KMS-11 (cell line): ENCODE results near the gene NTM.

ENCODE experiments used
- H2AFZ ChIP-seq: fragments of 200-600 bp; sonication (generic); 2 replicates; pipeline ENCODE4 v1.6.1; 2016; ENCODE audit warnings: antibody characterized with exemption, mixed run types, low read depth
- H3K27ac ChIP-seq: fragments of 200-600 bp; sonication (generic); 2 replicates; pipeline ENCODE4 v1.6.1; 2016; ENCODE audit warnings: mild to moderate bottlenecking, mixed run types
- H3K27me3 ChIP-seq: fragments of 200-600 bp; sonication (generic); 2 replicates; pipeline ENCODE4 v1.6.1; 2017; ENCODE audit warnings: mild to moderate bottlenecking, low read depth, mixed run types, moderate library complexity; ENCODE audit not compliant: insufficient read depth
- H3K36me3 ChIP-seq: fragments of 200-600 bp; sonication (generic); 2 replicates; pipeline ENCODE4 v1.6.1; 2017; ENCODE audit warnings: mild to moderate bottlenecking, mixed run types; ENCODE audit not compliant: insufficient read depth
- H3K4me1 ChIP-seq: fragments of 200-600 bp; sonication (generic); 2 replicates; pipeline ENCODE4 v1.6.1; 2016; ENCODE audit warnings: mild to moderate bottlenecking, low read depth, mixed run types; ENCODE audit not compliant: poor library complexity, severe bottlenecking
- H3K4me2 ChIP-seq: fragments of 200-600 bp; sonication (generic); 2 replicates; pipeline ENCODE4 v1.7.0; 2016; ENCODE audit warnings: mild to moderate bottlenecking, mixed run types
- H3K4me3 ChIP-seq: fragments of 200-600 bp; sonication (generic); IDR thresholded peaks from 2 replicates; pipeline ENCODE4 v1.6.1; 2017; ENCODE audit warnings: low read depth, low read length, mixed read lengths; ENCODE audit not compliant: insufficient read depth
- H3K79me2 ChIP-seq: fragments of 200-600 bp; sonication (generic); 2 replicates; pipeline ENCODE4 v1.6.1; 2016; ENCODE audit warnings: low read depth, mixed run types; ENCODE audit not compliant: insufficient read depth
- H3K9ac ChIP-seq: fragments of 200-600 bp; sonication (generic); 2 replicates; pipeline ENCODE4 v1.6.1; 2016; ENCODE audit warnings: mild to moderate bottlenecking, mixed run types
- H4K20me1 ChIP-seq: fragments of 200-600 bp; sonication (generic); 2 replicates; pipeline ENCODE4 v1.6.1; 2016; ENCODE audit warnings: mild to moderate bottlenecking, mixed run types; ENCODE audit not compliant: insufficient read depth
- TF ChIP-seq, protein P1 (sequence below): fragments of 200-600 bp; sonication (generic); conservative IDR thresholded peaks from 2 replicates; pipeline ENCODE4 v1.6.1; 2017; ENCODE audit warnings: low read depth, mild to moderate bottlenecking, antibody characterized with exemption, low read length, moderate library complexity, mixed read lengths

NTM gene

DNA sequence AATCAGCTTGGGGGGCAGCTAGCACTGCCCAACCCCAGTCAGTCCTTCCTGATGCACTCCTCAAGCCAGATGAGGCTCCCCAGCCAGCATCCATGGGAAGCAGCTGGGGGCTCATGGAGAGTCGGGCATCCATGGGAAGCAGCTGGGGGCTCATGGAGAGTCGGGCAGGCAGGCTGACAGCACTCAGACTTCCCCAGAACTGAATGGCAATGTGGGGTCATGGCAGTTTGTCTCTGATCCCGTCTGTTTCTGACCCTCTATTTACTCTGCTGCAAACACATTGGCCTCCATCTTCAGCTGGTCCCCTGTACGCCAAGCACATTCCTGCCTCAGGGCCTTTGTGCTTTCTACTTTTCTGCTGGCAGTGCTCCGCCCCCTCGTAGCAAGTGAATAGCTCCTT is 314.8 kb downstream of the NTM start:
- Histone ChIP-seq H3K4me2 (no peak overlapping the region), H4K20me1 (no peaks in the 10 kb centered on the region), H2AFZ (no peak overlapping the region), H3K36me3 (no peaks in the 10 kb centered on the region), H3K27me3 (no peaks in the 10 kb centered on the region), H3K79me2 (no peaks in the 10 kb centered on the region), H3K4me1 (no peaks in the 10 kb centered on the region), H3K27ac (no peak overlapping the region), H3K4me3 (no peak overlapping the region), H3K9ac (no peak overlapping the region)
- TF ChIP-seq, protein P1, sequence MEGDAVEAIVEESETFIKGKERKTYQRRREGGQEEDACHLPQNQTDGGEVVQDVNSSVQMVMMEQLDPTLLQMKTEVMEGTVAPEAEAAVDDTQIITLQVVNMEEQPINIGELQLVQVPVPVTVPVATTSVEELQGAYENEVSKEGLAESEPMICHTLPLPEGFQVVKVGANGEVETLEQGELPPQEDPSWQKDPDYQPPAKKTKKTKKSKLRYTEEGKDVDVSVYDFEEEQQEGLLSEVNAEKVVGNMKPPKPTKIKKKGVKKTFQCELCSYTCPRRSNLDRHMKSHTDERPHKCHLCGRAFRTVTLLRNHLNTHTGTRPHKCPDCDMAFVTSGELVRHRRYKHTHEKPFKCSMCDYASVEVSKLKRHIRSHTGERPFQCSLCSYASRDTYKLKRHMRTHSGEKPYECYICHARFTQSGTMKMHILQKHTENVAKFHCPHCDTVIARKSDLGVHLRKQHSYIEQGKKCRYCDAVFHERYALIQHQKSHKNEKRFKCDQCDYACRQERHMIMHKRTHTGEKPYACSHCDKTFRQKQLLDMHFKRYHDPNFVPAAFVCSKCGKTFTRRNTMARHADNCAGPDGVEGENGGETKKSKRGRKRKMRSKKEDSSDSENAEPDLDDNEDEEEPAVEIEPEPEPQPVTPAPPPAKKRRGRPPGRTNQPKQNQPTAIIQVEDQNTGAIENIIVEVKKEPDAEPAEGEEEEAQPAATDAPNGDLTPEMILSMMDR: no peak

DNA sequence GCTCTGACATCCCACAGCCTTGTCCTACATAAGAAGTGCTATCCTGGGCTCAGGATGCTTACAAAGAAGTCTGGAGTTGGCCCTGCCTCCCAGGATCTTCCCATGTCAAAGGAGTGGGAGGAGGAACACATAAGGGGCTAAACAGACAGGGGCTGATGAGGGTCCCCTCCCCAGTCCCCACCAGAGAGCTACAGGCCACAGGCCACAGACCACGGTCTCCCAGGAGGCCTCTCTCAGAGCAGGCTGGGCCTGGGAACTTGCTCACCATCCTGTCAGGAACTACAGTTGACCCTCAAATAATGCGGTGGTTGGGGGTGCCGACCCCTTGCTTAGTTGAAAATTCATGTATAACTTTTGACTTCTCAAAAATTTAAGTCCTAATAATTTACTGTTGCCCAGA is 315.5 kb downstream of the NTM start:
- Histone ChIP-seq H3K27me3 (no peaks in the 10 kb centered on the region), H3K4me3 (no peak overlapping the region), H3K4me1 (no peaks in the 10 kb centered on the region), H4K20me1 (no peaks in the 10 kb centered on the region), H3K36me3 (no peaks in the 10 kb centered on the region), H2AFZ (no peak overlapping the region), H3K9ac (no peak overlapping the region), H3K27ac (no peak overlapping the region), H3K4me2 (no peak overlapping the region), H3K79me2 (no peaks in the 10 kb centered on the region)
- TF ChIP-seq, protein P1: no peak

DNA sequence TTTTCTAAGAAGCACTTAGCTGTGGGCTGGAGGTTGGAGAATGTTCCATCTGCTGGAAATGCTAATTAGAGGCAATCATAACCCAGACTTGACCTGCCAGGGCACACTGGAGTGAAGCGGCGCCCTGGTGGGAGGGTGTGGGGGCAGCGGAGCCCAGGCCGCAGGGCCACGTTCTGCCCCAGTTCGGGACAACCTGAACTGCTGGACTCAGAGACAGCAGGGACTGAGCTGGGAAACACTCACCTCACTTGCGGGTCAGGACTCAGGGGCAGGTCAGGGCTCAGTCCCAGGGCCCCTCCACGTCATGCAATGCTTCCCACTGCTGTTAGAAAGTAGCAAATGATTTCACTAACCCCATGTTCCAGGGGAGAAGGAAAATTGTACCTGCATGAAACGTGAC is 316.4 kb downstream of the NTM start:
- H3K4me3 ChIP-seq: no peak overlapping the region
- H3K36me3 ChIP-seq: no peaks in the 10 kb centered on the region
- no peaks in the 10 kb centered on the region for H4K20me1 ChIP-seq
- H3K4me2 ChIP-seq: no peak overlapping the region
- no peaks in the 10 kb centered on the region for H3K4me1 ChIP-seq
- H2AFZ ChIP-seq: no peak overlapping the region
- H3K9ac ChIP-seq: no peak overlapping the region
- TF ChIP-seq, protein P1: no peak
- no peak overlapping the region for H3K27ac ChIP-seq
- H3K27me3 ChIP-seq: no peaks in the 10 kb centered on the region
- no peaks in the 10 kb centered on the region for H3K79me2 ChIP-seq

DNA sequence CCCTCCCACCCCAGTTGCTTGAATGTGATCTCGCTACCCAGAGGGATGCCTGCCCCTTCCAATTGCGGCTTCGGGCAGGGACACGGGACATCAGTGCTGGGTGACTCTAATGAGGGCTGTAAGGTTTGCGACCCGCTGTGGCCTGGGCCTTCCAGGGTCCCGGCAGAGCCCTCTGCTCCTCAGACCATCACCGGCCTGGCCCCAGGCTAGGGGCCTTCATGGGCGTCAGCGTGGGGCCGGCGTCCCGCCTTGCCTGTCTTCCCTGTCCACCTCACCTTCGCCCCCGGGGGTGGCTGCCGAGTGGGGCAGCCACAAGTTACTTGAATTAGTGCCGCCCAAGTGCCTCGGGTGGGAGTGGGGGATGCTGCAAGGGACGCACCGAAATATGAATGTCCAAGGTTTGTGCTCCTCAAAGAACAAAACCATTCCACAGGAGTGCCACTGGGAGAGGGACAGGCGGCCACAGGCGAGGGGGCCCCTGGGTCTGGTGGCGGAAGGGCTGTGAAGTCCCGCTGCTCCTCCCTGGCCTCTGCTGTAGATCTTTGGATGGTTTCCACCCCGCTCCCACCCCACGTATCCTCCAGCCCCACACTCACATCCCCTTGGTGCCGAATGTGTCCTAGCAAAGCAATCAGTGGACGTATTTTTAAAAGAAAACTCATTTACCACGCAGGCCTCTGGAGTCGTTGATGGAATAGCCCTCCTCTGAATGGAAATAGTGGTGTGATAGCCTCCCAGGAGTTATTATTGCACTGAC is 317.1 kb downstream of the NTM start:
- Histone ChIP-seq H3K4me2 (no peak overlapping the region; the same call in 1 of the 2 replicates), H3K36me3 (no peaks in the 10 kb centered on the region), H3K4me1 (no peaks in the 10 kb centered on the region), H2AFZ (0 out of 2 replicates have a peak overlapping the region, but pooled peaks have one; percentile 81), H3K79me2 (no peaks in the 10 kb centered on the region), H3K27ac (no peak overlapping the region), H3K4me3 (no peak overlapping the region), H3K9ac (no peak overlapping the region), H4K20me1 (no peaks in the 10 kb centered on the region), H3K27me3 (no peaks in the 10 kb centered on the region)
- TF ChIP-seq, protein P1: no peak
